GM18870 (cell line): Measurements from ENCODE around the gene SOS2.
"Not testable (repeated sequence)": the region's sequence is repeated elsewhere in the genome, so short reads cannot be mapped to it uniquely, and the experiment has no call there.

ENCODE experiments used
- ATAC-seq: cut with Tn5 transposase; IDR thresholded peaks from one replicate; pipeline ENCODE4 v1.9.1; 2021; ENCODE audit warnings: moderate library complexity; ENCODE audit not compliant: unreplicated experiment

SOS2 gene

GRCh38 chr14:50086321-50086711 is 145.1 kb downstream of the SOS2 start:
- ATAC-seq: no peak

- ATAC-seq: peak; percentile 41
These were observed 145.6 kb downstream of the SOS2 start for GRCh38 chr14:50085570-50086320.

- no peak for ATAC-seq
These were observed 146.7 kb downstream of the SOS2 start for GRCh38 chr14:50084666-50085065.

GRCh38 chr14:50083467-50084337 is 147.7 kb downstream of the SOS2 start:
- ATAC-seq: peak; percentile 38

DNA sequence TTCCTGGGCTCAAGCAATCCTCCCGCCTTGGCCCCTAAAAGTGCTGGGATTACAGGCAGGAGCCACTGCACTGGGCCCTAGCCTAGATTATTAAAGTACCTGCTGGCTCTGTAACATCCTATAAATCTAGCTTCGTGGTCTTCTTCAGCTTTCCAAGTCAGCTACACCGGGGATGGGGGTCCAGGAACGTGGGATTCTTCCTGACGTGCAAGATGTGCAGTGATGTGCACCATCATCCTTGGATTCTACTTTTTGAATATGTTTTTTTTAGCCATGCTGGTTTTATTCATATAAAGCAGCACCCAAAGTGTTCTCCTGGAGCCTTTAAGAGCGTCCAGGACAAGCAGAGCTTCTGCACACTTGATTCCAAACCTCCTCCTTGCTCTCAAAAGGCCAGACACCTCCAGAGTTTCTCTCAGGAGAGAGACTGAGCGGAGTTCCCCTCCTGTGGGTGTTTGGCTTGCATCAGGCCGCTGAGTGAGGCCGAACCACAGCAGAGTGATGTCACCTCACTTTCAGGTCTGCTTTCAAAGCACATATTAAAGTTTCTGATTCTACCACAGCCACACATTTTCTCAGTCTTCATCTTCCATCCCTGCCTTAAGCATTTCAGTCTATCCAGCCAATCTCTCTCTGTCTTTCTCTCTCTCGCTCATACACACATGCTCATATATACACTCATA is 148.5 kb downstream of the SOS2 start:
- peak; percentile 76 for ATAC-seq

GRCh38 chr14:50082308-50082742 is 149.1 kb downstream of the SOS2 start:
- no peak for ATAC-seq

GRCh38 chr14:50079103-50079502 is 152.3 kb downstream of the SOS2 start:
- ATAC-seq: not testable (repeated sequence)

GRCh38 chr14:50073663-50074062 is 157.7 kb downstream of the SOS2 start:
- not testable (repeated sequence) for ATAC-seq

GRCh38 chr14:50072395-50072794 is 159.0 kb downstream of the SOS2 start:
- no peak for ATAC-seq

- no peak for ATAC-seq
These were observed 160.4 kb downstream of the SOS2 start for GRCh38 chr14:50070840-50071548.

GRCh38 chr14:50070230-50070629 is 161.1 kb downstream of the SOS2 start:
- ATAC-seq: no peak

DNA sequence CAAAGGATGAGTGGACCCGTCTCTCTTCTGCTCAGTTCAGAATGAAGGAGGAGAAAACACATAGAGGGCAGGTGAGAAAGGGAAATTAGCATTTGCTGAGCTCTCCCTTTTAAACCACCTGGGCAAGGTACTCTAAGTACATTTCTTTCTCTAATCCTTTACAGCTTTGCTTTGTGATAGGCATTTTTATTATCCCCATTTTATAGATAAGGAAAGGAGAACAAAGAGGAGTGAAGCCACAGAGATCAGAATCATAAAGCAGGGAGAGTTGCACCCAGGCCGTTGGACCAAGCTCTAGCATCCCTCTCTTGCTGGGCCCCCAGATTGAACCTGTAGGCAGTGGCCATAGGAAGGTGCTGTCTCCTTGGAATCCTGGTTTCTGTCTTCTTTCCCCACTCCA is 162.1 kb downstream of the SOS2 start:
- no peak for ATAC-seq

DNA sequence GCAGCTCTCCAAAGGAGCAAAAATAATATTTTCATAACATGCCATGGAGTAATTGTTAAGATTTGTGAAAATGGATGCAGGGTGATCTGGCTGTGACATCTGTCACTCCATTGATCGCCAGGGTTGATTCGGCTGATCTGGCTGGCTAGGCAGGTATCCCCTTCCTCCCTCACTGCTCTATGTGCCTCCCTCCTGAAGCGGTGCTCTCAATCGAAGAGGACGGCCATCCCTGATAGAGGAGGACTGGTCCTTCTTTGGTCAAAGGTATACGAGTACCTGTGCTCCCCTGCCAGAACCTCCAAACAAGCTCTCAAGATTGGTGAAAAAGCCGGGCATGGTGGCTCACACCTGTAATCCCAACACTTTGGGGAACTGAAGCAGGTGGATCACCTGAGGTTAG is 162.9 kb downstream of the SOS2 start:
- ATAC-seq: no peak

DNA sequence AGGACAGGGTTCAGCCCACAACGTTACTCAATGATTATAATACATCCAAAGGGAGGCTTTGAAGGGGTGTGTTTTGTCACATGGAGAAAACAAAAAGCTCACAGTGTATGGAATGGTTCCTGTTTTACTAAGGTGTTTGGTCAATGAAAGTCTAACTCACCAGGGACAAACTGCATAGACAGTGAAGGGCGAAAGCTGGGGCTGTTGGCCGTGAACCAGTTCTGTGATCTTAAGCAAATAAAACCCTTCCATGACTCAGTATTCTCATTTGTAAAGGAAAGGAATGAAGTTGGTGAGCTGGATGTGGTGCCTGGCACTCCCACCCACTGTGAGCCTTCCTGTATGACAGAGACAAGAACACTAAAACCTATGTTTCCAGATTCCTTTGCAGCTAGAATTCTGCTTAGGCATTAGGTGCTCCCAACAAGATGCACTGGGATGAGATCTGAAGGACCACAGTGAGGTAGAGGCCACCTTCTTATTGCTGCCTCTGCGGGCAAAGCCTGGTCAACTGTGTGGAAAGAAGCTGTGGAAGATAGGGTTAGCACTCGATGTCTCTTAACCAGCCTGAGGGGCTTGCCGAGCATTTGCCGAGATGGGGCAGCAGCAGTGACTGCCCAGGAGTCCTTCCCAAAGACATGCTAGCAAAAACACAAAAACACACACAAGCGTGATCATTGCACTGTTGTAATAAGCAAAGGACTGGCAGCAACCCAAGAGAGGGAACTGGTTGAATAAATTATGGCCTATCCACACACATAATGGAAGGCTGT is 163.5 kb downstream of the SOS2 start:
- no peak for ATAC-seq
